ENCODE measurements around the gene CD7. TPM values are rescaled to one million over a fixed set of nuclear protein-coding genes. Genes with fewer than 3 reads are reported as not detected.

CD7 gene
- total RNA-seq, 1 experiment from 2014 or later: 0.74 TPM

DNA sequence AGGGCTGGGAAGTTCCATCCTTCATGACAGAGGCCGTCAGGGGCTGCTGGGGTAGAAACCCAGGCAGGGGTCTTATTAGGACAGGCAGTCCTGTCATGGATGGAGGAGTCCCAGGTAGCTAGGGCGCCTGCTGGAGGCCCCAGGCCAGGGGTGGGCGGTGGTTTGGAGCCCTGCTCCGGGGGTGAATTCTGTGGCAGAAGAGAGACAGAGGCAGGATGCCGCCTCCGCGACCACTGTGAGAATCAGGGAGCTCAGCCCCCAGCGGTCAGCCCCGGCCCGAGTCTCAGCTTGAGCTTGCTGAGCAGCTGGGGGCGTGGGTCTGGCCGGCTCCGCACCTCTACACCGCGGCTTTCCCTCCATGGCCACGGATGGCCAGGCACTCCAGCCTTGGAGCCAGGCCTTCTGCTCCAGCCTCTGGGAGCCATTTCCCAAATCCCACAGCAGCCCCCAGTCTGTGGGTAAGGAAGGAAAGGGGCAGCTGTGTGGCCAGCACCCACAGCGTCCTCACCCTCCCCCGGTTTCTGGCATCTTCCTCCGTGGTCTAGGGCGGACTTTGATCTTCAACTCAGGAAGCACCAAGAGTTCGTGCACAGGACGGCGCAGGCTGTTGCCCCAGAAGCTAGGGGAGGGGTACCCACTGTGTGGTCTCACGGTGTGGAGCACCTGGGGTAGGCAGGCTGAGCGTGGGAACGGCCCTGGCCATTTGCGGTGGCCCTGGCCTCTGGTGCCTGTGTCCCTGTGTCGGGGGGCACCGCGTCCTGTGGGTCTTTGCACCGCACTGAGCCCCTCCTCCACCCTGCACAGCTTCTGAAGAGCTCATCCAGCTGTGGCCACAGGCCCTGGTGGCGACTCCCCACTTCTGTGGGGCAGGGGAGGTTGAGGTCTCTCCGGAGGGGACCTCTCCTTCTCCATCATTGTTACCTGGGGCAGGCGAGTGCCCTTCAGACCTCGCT, 14.1 kb downstream of the CD7 start:
- no peak overlapping the region for H3K4me3 Mint-ChIP-seq
- H3K36me3 Mint-ChIP-seq: no peaks in the 10 kb centered on the region
- H3K27ac Mint-ChIP-seq: no peak overlapping the region
- H3K9me3 Mint-ChIP-seq: no peaks in the 10 kb centered on the region
- CTCF ChIA-PET: interaction anchor here (0.7 to 0.9 kb wide), 4 partner anchors 19 to 112 kb away, joined by 3 read pairs; no protein-coding TSS in a partner anchor
- POLR2A ChIA-PET: interaction anchor here (0.7 kb wide), 1 partner anchor 10 kb away, joined by 3 read pairs; no protein-coding TSS in a partner anchor
- DNase-seq (ENCODE audit: low spot score) (no peak), ATAC-seq (no peak)
- TF ChIP-seq ZNF121 (CRISPR knock-in tag; IDR thresholded peaks at IDR 0.05) (no peak), NR2C2 (CRISPR knock-in tag; IDR thresholded peaks at IDR 0.05) (no peak), GRHL2 (CRISPR knock-in tag; IDR thresholded peaks at IDR 0.05; ENCODE audit: insufficient replicate concordance, severe bottlenecking) (no peak), ETV6 (CRISPR knock-in tag; IDR thresholded peaks at IDR 0.05) (no peak), NFATC4 (CRISPR knock-in tag; IDR thresholded peaks at IDR 0.05) (no peak), CBFB (CRISPR knock-in tag; IDR thresholded peaks at IDR 0.05; ENCODE audit: low read depth) (no peak), JAZF1 (CRISPR knock-in tag; IDR thresholded peaks at IDR 0.05) (no peak)
- TF ChIP-seq, protein P1, sequence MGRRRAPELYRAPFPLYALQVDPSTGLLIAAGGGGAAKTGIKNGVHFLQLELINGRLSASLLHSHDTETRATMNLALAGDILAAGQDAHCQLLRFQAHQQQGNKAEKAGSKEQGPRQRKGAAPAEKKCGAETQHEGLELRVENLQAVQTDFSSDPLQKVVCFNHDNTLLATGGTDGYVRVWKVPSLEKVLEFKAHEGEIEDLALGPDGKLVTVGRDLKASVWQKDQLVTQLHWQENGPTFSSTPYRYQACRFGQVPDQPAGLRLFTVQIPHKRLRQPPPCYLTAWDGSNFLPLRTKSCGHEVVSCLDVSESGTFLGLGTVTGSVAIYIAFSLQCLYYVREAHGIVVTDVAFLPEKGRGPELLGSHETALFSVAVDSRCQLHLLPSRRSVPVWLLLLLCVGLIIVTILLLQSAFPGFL (CRISPR knock-in tag; IDR thresholded peaks at IDR 0.05; ENCODE audit: borderline replicate concordance): no peak
- TF ChIP-seq, protein P2, sequence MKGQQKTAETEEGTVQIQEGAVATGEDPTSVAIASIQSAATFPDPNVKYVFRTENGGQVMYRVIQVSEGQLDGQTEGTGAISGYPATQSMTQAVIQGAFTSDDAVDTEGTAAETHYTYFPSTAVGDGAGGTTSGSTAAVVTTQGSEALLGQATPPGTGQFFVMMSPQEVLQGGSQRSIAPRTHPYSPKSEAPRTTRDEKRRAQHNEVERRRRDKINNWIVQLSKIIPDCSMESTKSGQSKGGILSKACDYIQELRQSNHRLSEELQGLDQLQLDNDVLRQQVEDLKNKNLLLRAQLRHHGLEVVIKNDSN (CRISPR knock-in tag; IDR thresholded peaks at IDR 0.05): no peak
- TF ChIP-seq, protein P3, sequence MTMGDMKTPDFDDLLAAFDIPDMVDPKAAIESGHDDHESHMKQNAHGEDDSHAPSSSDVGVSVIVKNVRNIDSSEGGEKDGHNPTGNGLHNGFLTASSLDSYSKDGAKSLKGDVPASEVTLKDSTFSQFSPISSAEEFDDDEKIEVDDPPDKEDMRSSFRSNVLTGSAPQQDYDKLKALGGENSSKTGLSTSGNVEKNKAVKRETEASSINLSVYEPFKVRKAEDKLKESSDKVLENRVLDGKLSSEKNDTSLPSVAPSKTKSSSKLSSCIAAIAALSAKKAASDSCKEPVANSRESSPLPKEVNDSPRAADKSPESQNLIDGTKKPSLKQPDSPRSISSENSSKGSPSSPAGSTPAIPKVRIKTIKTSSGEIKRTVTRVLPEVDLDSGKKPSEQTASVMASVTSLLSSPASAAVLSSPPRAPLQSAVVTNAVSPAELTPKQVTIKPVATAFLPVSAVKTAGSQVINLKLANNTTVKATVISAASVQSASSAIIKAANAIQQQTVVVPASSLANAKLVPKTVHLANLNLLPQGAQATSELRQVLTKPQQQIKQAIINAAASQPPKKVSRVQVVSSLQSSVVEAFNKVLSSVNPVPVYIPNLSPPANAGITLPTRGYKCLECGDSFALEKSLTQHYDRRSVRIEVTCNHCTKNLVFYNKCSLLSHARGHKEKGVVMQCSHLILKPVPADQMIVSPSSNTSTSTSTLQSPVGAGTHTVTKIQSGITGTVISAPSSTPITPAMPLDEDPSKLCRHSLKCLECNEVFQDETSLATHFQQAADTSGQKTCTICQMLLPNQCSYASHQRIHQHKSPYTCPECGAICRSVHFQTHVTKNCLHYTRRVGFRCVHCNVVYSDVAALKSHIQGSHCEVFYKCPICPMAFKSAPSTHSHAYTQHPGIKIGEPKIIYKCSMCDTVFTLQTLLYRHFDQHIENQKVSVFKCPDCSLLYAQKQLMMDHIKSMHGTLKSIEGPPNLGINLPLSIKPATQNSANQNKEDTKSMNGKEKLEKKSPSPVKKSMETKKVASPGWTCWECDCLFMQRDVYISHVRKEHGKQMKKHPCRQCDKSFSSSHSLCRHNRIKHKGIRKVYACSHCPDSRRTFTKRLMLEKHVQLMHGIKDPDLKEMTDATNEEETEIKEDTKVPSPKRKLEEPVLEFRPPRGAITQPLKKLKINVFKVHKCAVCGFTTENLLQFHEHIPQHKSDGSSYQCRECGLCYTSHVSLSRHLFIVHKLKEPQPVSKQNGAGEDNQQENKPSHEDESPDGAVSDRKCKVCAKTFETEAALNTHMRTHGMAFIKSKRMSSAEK (CRISPR knock-in tag; IDR thresholded peaks at IDR 0.05; ENCODE audit: borderline replicate concordance): no peak
- TF ChIP-seq, protein P4, sequence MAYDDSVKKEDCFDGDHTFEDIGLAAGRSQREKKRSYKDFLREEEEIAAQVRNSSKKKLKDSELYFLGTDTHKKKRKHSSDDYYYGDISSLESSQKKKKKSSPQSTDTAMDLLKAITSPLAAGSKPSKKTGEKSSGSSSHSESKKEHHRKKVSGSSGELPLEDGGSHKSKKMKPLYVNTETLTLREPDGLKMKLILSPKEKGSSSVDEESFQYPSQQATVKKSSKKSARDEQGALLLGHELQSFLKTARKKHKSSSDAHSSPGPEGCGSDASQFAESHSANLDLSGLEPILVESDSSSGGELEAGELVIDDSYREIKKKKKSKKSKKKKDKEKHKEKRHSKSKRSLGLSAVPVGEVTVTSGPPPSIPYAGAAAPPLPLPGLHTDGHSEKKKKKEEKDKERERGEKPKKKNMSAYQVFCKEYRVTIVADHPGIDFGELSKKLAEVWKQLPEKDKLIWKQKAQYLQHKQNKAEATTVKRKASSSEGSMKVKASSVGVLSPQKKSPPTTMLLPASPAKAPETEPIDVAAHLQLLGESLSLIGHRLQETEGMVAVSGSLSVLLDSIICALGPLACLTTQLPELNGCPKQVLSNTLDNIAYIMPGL (CRISPR knock-in tag; IDR thresholded peaks at IDR 0.05): no peak
- TF ChIP-seq, protein P5, sequence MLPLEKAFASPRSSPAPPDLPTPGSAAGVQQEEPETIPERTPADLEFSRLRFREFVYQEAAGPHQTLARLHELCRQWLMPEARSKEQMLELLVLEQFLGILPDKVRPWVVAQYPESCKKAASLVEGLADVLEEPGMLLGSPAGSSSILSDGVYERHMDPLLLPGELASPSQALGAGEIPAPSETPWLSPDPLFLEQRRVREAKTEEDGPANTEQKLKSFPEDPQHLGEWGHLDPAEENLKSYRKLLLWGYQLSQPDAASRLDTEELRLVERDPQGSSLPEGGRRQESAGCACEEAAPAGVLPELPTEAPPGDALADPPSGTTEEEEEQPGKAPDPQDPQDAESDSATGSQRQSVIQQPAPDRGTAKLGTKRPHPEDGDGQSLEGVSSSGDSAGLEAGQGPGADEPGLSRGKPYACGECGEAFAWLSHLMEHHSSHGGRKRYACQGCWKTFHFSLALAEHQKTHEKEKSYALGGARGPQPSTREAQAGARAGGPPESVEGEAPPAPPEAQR (CRISPR knock-in tag; IDR thresholded peaks at IDR 0.05): no peak
- TF ChIP-seq, protein P6, sequence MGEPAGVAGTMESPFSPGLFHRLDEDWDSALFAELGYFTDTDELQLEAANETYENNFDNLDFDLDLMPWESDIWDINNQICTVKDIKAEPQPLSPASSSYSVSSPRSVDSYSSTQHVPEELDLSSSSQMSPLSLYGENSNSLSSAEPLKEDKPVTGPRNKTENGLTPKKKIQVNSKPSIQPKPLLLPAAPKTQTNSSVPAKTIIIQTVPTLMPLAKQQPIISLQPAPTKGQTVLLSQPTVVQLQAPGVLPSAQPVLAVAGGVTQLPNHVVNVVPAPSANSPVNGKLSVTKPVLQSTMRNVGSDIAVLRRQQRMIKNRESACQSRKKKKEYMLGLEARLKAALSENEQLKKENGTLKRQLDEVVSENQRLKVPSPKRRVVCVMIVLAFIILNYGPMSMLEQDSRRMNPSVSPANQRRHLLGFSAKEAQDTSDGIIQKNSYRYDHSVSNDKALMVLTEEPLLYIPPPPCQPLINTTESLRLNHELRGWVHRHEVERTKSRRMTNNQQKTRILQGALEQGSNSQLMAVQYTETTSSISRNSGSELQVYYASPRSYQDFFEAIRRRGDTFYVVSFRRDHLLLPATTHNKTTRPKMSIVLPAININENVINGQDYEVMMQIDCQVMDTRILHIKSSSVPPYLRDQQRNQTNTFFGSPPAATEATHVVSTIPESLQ (CRISPR knock-in tag; IDR thresholded peaks at IDR 0.05): no peak
- no peaks in the 10 kb centered on the region; the same call in 1 of the 2 replicates for H3K27me3 Mint-ChIP-seq (ENCODE audit: low read depth)
- H3K4me1 Mint-ChIP-seq: no peaks in the 10 kb centered on the region

Measured in WTC11 (cell line).